IMR-90 (cell line): ENCODE data around the gene GANC.

Experiments used
- BHLHE40 ChIP-seq: fragments of 150-350 bp; IDR thresholded peaks from 2 replicates; pipeline ENCODE4 v1.6.1; 2016; ENCODE audit warnings: mild to moderate bottlenecking, low read depth, low read length
- CTCF ChIP-seq: conservative IDR thresholded peaks from 2 replicates; pipeline ENCODE4 v1.5.1; 2012; ENCODE audit warnings: mild to moderate bottlenecking, low read depth, low read length, improper control_type of control experiment
- FOS ChIP-seq: fragments of 150-350 bp; IDR thresholded peaks from 2 replicates; pipeline ENCODE4 v1.6.1; 2016; ENCODE audit warnings: low read depth, low read length
- MAFK ChIP-seq: IDR thresholded peaks from 2 replicates; pipeline ENCODE4 v1.6.1; 2012; ENCODE audit warnings: low read depth, low read length, improper control_type of control experiment
- MAZ ChIP-seq: IDR thresholded peaks from 2 replicates; pipeline ENCODE4 v1.6.1; 2012; ENCODE audit warnings: low read depth, mild to moderate bottlenecking, low read length, improper control_type of control experiment, moderate library complexity, borderline replicate concordance
- POLR2A ChIP-seq: IDR thresholded peaks from 2 replicates; pipeline ENCODE4 v1.6.1; 2012; ENCODE audit warnings: mild to moderate bottlenecking, low read depth, low read length
- RAD21 ChIP-seq: IDR thresholded peaks from 2 replicates; pipeline ENCODE4 v1.6.1; 2012; ENCODE audit warnings: low read length, improper control_type of control experiment
- RCOR1 ChIP-seq: IDR thresholded peaks from 2 replicates; pipeline ENCODE4 v1.6.1; 2012; ENCODE audit warnings: mild to moderate bottlenecking, low read length, improper control_type of control experiment; ENCODE audit not compliant: insufficient replicate concordance
- RFX5 ChIP-seq: IDR thresholded peaks from 2 replicates; pipeline ENCODE4 v1.8.0; 2012; ENCODE audit warnings: low read depth, mild to moderate bottlenecking, low read length, moderate library complexity
- SMC3 ChIP-seq: fragments of 150-350 bp; IDR thresholded peaks from 2 replicates; pipeline ENCODE4 v1.6.1; 2016; ENCODE audit warnings: low read depth, mild to moderate bottlenecking, antibody characterized with exemption, low read length, moderate library complexity

- no peak for TF ChIP-seq CTCF
- no peak for TF ChIP-seq MAZ
- no peak for TF ChIP-seq BHLHE40
- no peak for TF ChIP-seq SMC3
- no peak for TF ChIP-seq POLR2A
- TF ChIP-seq RFX5: no peak
- no peak for TF ChIP-seq FOS
- TF ChIP-seq MAFK: no peak
- no peak for TF ChIP-seq RCOR1
- no peak for TF ChIP-seq RAD21
These were observed 79.4 kb downstream of the GANC start for GRCh38 chr15:42352401-42352800.
